ENCODE results near the gene CEP57L1.
A peak's percentile ranks its signal among the peaks of the same experiment; 100 is the strongest.

The CEP57L1 gene

GRCh38 chr6:109095036-109095834, at the start of gene CEP57L1:
Gene CEP57L1, plus strand, starts transcription at chr6:109095507. Its CDS starts 49,715 bp downstream, at chr6:109145222.
- peak; percentile 75 for DNase-seq (ENCODE audit: low spot score)

- DNase-seq (ENCODE audit: low spot score), result no peak
These were observed 47.1 kb upstream of the CEP57L1 start for GRCh38 chr6:109048176-109048575.

- DNase-seq (ENCODE audit: low spot score), result no peak
These were observed 46.5 kb upstream of the CEP57L1 start for GRCh38 chr6:109048670-109049415.

- DNase-seq (ENCODE audit: low spot score), result no peak
These were observed 45.3 kb upstream of the CEP57L1 start for GRCh38 chr6:109050012-109050411.

- DNase-seq (ENCODE audit: low spot score), result no peak
These were observed 44.7 kb upstream of the CEP57L1 start for GRCh38 chr6:109050447-109051102.

- no peak for DNase-seq (ENCODE audit: low spot score)
These were observed 43.8 kb upstream of the CEP57L1 start for GRCh38 chr6:109051301-109052017.

- no peak for DNase-seq (ENCODE audit: low spot score)
These were observed 43.2 kb upstream of the CEP57L1 start for GRCh38 chr6:109052018-109052651.

GRCh38 chr6:109052852-109053251, 42.5 kb upstream of the CEP57L1 start:
- DNase-seq (ENCODE audit: low spot score), result no peak

- DNase-seq (ENCODE audit: low spot score), result peak; percentile 11
These were observed 42.0 kb upstream of the CEP57L1 start for GRCh38 chr6:109053336-109053735.

GRCh38 chr6:109055771-109056235, 39.5 kb upstream of the CEP57L1 start:
- no peak for DNase-seq (ENCODE audit: low spot score)

GRCh38 chr6:109056661-109057060, 38.6 kb upstream of the CEP57L1 start:
- DNase-seq (ENCODE audit: low spot score), result no peak

GRCh38 chr6:109058620-109059019, 36.7 kb upstream of the CEP57L1 start:
- no peak for DNase-seq (ENCODE audit: low spot score)

- DNase-seq (ENCODE audit: low spot score), result no peak
These were observed 36.2 kb upstream of the CEP57L1 start for GRCh38 chr6:109059153-109059552.

- no peak for DNase-seq (ENCODE audit: low spot score)
These were observed 35.7 kb upstream of the CEP57L1 start for GRCh38 chr6:109059571-109060021.

- DNase-seq (ENCODE audit: low spot score), result no peak
These were observed 34.7 kb upstream of the CEP57L1 start for GRCh38 chr6:109060571-109060970.

GRCh38 chr6:109062216-109062615, 33.1 kb upstream of the CEP57L1 start:
- no peak for DNase-seq (ENCODE audit: low spot score)

GRCh38 chr6:109062767-109063352, 32.4 kb upstream of the CEP57L1 start:
- no peak for DNase-seq (ENCODE audit: low spot score)

- no peak for DNase-seq (ENCODE audit: low spot score)
These were observed 25.6 kb upstream of the CEP57L1 start for GRCh38 chr6:109069746-109070145.

GRCh38 chr6:109071125-109071917, 24.0 kb upstream of the CEP57L1 start:
- DNase-seq (ENCODE audit: low spot score), result no peak
